ENCODE measurements around the gene OPRM1.

The OPRM1 gene

DNA sequence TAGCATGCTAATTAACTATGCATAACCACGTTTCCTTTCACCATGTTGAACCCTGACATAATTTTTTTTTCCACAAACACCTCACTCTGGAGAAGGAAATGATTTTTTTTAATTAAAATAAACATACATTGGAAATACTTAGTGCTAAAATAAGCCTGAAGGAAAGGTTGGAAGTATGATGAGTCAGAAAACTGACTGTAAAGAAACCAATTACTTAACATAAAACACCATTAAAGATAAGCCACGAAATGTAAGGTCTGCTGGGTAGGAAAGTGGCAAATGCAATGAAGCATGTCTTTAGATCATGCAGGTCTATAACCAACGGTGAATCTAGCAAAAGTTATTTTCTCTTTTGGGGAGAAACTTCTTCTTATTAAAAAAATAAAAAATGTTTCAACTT lies 47.5 kb downstream of the OPRM1 start:
- no peak for DNase-seq

- no peak for DNase-seq
Observed at GRCh38 chr6:154092326-154092962, 53.4 kb downstream of the OPRM1 start.

GRCh38 chr6:154093231-154094044 lies 54.4 kb downstream of the OPRM1 start:
- no peak for DNase-seq

DNA sequence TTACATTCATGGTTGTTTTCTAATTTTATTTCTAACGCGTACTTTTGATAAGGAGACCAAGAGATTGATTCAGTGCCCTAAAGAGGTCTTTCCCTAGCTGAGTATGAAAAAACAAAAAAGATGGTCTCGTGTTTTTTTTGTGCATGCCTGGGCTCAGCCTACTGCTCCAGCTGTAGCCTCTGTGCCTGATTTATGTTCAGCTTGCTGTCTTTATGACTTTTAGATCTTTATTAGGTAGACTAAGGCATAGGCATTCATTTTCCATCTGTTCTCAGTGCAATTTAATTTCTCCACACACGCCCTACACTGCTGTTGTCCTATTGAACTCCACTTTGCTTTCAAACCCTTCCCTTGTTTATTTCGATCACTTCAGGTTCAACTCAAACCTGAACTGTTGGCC lies 56.5 kb downstream of the OPRM1 start:
- no peak for DNase-seq

- DNase-seq = no peak
Observed at GRCh38 chr6:154096316-154096715, 57.3 kb downstream of the OPRM1 start.

- no peak for DNase-seq
Observed at GRCh38 chr6:154096834-154097233, 57.8 kb downstream of the OPRM1 start.

DNA sequence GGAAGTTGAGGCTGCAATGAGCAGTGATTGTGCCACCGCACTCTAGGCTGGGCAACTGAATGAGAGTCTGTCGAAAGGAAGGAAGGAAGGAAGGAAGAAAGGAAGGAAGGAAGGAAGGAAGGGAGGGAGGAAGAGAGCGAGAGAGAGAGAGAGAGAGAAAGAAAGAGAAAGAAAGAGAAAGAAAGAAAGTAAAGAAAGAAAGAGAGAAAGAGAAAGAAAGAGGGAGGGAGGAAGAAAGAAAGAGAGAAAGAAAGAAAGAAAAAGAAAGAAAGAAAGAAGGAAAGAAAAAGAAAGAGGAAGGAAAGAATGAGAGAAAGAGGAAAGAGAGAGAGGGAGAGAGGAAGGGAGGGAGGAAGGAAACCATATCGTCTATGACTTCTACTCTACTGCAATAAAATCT lies 60.2 kb downstream of the OPRM1 start:
- no peak for DNase-seq

GRCh38 chr6:154106251-154106650 lies 67.2 kb downstream of the OPRM1 start:
- no peak for DNase-seq

- DNase-seq = no peak
Observed at GRCh38 chr6:154111025-154111424, 72.0 kb downstream of the OPRM1 start.

DNA sequence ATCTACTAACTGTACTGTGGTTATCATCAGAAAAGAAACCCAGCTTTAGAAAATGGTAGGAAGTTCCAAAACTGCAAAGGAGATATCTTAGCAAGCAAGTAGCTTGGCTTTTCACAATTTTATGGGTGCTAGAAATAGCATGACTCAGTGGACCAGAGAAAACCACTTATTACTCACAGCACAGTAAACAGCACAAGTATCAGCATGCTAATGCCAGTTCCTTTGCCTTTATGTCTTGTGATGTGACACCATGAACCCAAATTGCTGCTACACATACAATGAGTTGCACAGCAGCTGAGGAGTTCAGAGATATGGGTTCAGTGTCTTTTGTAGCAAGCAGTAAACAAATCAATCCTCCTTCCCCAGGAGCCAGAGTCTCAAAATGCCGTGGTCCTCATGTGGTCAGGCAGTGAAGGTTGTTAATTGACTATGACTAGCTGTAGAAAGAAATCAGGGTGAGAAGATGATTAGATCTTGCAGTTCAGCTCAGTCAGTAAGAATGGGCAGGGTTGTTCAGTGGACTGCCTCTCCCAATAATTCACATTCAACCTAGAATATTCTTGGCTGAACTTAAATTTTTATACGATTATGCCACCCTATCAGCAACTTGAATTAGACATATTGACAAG lies 73.3 kb downstream of the OPRM1 start:
- DNase-seq = no peak

DNA sequence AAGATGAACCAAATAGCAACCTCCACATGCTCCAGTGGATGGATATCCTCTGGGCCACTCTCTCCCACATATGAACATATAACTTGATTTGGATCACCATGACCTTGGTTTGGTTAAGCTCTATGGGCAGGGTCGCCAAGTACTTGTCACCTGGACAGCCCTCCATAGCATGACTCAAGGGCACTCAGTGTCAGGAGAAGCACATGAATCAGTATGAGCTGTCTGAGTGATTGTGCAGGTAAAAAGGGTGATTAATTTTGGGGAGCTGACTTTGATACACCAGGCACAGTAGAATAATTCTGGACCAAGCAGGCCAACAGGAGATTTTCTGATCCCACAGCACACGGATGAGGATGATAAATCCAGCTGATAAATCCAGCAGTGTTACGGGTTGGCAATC lies 74.4 kb downstream of the OPRM1 start:
- no peak for DNase-seq

- no peak for DNase-seq
Observed at GRCh38 chr6:154117485-154117884, 78.4 kb downstream of the OPRM1 start.

GRCh38 chr6:154122195-154122925 lies 83.3 kb downstream of the OPRM1 start:
- no peak for DNase-seq

- DNase-seq = no peak
Observed at GRCh38 chr6:154123155-154123956, 84.3 kb downstream of the OPRM1 start.

DNA sequence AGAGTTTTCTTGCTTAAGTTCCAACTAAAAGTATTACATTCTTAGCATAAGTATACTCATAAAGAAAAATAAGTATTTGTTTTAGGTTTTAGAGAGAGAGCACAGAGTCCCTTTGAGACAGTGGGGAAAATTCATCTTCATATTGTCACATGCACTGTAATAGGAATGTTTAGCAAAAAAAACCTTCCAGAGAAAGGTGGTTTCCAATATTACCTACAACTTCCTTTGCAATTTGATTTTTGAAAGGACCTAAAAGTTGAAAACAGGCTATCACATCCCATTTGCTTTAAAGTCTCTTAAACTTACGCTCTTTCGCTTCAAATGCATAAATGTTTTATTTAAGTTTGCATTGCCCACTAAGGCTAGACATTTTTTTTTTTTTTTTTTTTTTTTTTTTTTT lies 86.4 kb downstream of the OPRM1 start:
- DNase-seq = no peak

DNA sequence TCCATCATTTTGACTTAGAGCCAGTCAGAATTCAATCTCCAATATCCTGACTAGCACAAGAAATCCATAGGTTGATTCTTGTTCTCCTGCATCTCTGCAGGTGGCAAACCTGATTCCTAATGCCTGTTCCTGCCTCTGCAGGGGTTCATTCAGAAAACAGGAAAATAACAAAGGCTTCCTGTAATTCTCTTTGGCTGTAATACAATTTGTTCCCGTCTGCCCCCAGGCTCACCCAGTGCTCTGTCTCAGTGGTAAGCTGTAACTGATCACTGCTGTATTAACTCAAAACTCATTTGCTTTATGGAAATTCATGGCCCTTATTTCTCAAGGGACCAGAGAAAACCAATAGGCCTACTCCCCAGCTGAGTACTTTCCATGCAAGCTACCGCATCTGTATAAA lies 88.6 kb downstream of the OPRM1 start:
- no peak for DNase-seq

DNA sequence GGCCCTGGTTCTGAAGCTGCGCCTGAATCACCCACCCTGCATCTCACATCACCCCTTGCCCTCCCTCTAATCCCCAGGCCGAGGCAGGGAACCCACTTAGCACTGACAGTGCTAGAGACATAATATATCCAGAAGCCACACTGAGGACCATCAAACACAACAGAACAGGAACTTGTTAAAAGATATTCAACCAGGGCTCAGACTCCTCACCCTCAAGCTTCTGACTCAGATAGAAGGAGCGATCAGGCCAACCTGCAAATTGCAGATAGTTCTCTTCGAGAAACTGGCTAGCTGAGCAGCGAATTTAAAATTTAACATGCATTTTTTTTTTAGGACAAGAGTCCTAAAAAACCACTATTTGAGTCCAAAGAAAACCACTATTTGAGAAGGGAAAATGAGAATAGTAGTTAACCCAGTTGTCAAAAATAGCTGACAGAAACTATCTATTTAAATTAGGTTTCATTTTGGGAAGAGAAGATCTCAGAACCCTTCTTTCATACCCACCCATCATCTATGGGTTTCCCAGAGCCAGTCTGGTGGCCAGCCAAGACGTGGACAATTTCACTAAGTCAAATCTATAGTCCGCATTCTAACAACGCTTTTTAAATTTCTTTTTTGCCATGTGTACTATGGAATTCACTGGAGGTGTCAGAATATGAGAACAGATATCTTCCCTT lies 95.6 kb downstream of the OPRM1 start:
- DNase-seq = no peak

DNA sequence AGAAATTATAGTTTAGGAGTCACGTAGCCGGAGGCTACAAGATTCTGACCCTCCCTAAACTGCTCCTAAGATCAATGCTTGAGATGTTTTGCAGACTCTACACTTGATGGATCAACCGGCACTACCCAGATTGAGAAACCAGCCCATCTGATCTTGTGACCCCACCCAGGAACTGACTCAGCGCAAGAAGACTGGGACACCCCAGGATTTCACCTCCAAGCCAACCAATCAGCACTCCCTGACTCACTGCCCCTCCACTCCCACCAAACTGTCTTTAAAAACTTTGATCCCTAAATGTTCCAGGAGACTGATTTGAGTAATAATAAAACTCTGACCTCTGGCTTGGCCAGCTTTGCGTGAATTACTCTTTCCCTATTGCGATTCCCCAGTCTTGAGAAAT lies 99.8 kb downstream of the OPRM1 start:
- DNase-seq = no peak

- DNase-seq = no peak
Observed at GRCh38 chr6:154139892-154140291, 100.9 kb downstream of the OPRM1 start.

DNA sequence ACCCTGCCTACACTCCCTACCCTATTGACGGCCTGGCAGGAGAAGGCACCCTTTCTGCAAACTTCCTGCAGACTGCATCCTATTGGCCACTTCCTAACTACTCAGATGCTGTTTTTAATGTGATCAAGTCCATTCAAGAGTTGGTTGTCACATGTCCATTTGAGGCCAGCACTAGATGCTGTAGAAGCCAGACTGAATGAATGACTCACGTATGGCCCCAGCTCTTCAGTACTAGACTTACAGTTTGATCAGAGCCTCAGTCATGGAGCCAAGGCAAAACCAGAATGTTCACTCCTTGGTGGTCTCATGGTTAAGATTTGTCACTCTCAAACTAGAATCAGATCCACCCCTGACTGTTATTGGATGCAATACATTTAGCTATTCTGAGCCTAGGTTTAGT lies 101.7 kb downstream of the OPRM1 start:
- DNase-seq = no peak

GRCh38 chr6:154143753-154144152 lies 104.7 kb downstream of the OPRM1 start:
- DNase-seq = no peak

DNA sequence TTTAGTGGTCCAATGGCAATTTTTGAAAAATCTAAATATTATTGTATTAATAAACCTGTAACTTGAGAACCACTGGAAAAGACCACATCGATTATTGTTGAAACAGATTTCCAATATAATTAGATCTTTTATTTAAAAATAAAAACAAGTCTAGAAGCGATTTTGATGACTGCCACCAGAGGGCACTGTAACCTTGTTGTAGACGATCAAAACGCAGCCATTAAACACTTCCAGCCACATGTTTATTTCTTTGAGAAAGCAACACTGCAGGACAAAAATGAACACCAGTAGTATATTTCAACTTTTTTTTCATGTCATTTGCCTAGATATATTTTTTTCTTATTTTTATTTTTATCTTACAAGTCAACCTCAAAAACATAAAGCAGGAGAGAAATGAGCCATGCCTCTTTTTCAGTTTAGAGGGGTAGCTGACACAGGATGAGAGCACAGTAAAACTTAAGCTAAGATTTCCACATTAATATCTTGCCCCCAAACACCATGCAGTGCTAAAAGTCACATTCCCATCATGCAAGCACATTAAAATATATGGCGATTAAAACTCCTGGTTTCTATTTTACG lies 115.4 kb downstream of the OPRM1 start:
- DNase-seq = peak; percentile 43

All from activated T-cell treated with anti-CD3 and anti-CD28 coated beads, Interleukin-2, amount 50 U/mL, for 1 hour (primary cell).